ENCODE measurements around the gene ARVCF.
"Not testable (repeated sequence)": the region's sequence is repeated elsewhere in the genome, so short reads cannot be mapped to it uniquely, and the experiment has no call there.

The ARVCF gene

GRCh38 chr22:19931514-19931913, 85.1 kb downstream of the ARVCF start:
- DNase-seq, result no peak

DNA sequence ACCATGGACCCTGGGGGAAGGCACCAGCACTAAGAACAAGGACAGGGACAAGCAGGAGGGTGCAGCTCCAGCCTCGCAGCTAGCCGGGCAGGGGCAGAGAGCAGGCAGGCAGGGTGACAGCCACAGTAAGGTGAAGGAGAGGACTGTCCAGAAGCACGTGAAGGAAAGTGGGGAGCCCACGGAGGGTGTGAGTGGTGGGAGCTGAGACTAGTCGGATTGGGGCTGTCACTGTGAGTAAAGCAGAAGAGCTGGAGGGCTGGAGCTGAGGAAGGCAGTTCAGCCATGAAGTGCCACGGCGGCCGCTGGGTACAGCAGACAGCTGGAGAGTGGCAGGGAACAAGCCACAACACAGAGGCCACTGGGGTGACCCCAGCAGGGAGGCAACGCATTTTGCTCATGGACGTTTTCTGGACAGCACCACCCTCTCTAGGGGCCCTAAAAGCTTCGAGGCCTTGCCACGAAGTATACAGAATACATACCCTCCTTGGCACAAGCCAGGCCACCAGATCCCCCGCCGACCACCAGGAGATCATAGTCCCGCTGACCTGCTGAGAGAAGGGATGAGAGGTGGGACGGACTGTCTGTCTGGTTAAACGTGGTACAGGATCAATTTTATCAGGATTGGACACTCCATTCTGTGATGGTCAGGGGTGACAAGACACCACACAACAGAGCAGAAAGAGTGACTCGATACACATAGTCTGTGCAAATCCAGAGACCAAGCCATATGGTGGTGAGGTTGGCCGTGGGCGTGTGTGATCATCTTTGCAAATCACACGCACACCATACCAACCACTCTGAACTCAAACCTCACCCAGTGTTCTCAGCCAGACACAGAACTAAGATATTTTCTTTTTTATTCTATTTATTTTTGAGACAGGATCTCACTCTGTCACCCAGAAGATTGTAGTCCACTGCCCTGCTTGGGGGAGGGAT, 85.8 kb downstream of the ARVCF start:
- no peak for DNase-seq

DNA sequence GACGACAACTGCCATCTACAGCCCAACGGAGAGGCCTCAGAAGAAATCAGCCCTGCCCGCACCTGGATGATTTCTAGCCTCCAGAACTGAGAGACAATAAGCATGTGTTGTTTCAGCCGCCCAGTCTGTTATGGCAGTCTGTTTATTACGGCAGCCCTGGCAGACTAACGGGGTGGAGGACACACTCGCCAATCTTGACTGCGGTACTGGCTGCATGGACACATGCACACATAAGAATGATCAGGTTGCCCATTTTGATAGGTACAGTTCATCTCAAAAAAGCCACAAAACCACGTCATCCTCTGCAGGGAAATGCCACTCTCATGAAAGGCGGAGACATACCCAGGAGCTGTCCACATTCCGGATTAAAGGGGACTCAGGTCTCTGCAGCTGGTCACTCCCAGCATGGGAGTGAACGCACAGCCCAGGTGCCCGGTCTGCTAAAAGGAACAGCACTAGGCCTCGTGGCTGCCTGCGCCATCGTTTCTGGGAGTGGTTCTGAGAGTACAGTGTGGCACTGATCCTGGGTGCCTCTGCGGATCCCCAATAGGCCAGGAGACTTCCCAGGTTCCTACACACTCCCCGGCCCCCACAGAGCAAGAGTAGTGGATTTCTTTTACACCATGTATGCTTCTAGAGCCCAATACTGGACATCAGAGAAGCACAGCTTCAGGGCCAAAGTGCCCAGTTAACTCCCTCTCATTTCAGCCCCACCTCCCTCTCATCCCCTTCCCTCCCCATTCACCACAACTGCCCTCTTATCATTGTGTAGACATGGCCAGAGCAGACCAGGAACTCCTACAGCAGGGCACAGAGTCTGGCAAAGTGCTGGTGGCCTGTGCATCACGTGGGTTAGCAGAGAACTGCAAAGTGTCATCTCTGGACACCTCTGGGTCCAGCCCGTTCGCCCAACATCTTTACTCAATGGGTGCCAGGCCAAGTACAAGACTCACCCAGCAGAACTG, 86.8 kb downstream of the ARVCF start:
- DNase-seq, result no peak

DNA sequence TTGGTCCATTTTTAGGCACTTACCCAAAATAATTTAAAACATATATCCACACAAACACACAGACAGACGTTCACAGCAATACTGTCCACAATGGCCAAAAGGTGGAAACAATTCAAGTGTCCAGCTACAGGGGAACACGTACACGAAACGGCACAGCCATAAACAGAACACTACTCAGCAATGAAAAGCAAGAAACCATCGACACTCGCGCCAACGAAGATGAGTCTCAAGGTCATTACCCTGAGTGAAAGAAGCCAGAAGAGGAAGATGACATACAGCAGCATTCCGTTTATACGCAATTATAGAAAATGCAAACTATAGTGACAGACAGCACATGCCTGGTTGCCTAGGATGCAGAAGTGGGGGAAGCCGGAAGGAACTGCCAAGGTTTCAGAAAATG, 88.4 kb downstream of the ARVCF start:
- no peak for DNase-seq

GRCh38 chr22:19927696-19928095, 88.9 kb downstream of the ARVCF start:
- no peak for DNase-seq

- not testable (repeated sequence) for DNase-seq
Observed at GRCh38 chr22:19926028-19926427, 90.6 kb downstream of the ARVCF start.

GRCh38 chr22:19923914-19924513, 92.6 kb downstream of the ARVCF start:
- no peak for DNase-seq

- DNase-seq, result no peak
Observed at GRCh38 chr22:19921544-19922081, 95.0 kb downstream of the ARVCF start.
